ENCODE results near the gene CYB5B.

CYB5B gene

GRCh38 chr16:69485816-69486215 is 61.4 kb downstream of the CYB5B start:
- no peak for DNase-seq (ENCODE audit: low read depth in 2 of 2)

DNA sequence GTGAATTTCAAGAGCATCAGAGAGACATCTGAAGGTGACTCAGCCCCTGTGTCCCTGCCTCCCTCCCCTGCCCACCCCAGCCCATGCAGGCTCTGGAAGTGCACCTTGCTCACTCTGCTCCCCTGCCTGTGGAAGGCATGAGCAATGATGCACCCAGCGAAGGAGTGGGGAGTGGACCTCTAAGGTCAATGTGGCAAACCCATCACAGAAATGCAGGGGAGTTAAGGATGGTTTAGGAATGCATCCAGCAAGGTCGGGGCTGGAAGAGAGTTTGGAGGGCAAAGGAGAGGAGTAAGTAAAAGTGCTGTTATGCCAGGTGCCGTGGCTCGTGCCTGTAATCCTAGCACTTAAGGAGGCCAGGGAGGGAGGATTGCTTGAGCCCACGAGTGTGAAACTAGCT is 61.9 kb downstream of the CYB5B start:
- DNase-seq (ENCODE audit: low read depth in 2 of 2): no peak

- no peak for DNase-seq (ENCODE audit: low read depth in 2 of 2)
Measured at GRCh38 chr16:69486724-69487123, 62.3 kb downstream of the CYB5B start.

GRCh38 chr16:69490707-69491324 is 66.4 kb downstream of the CYB5B start:
- no peak for DNase-seq (ENCODE audit: low read depth in 2 of 2)

DNA sequence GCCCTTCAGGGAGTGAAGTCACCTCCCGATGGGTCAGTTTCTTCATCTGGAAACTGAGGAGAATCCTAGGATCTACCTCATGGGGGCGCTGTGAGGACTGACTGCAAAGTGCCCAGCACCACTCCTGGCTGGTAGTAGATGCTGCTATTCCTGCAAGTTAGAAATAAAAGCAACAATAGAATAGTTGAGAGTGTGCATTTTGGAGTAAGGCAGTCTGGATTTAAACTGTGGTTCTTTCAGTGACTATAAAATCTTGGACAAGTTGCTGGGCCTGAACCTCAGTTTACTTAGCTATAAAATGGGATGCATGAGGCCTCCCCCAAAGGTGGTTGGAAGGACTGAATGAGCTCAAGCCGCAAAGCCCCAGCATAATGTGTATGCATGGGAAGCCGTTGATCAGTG is 70.6 kb downstream of the CYB5B start:
- DNase-seq (ENCODE audit: low read depth in 2 of 2): peak; percentile 5 to 24

GRCh38 chr16:69495821-69496220 is 71.4 kb downstream of the CYB5B start:
- DNase-seq (ENCODE audit: low read depth in 2 of 2): no peak

GRCh38 chr16:69496376-69496775 is 72.0 kb downstream of the CYB5B start:
- no peak for DNase-seq (ENCODE audit: low read depth in 2 of 2)

GRCh38 chr16:69496896-69497295 is 72.5 kb downstream of the CYB5B start:
- DNase-seq (ENCODE audit: low read depth in 2 of 2): no peak

DNA sequence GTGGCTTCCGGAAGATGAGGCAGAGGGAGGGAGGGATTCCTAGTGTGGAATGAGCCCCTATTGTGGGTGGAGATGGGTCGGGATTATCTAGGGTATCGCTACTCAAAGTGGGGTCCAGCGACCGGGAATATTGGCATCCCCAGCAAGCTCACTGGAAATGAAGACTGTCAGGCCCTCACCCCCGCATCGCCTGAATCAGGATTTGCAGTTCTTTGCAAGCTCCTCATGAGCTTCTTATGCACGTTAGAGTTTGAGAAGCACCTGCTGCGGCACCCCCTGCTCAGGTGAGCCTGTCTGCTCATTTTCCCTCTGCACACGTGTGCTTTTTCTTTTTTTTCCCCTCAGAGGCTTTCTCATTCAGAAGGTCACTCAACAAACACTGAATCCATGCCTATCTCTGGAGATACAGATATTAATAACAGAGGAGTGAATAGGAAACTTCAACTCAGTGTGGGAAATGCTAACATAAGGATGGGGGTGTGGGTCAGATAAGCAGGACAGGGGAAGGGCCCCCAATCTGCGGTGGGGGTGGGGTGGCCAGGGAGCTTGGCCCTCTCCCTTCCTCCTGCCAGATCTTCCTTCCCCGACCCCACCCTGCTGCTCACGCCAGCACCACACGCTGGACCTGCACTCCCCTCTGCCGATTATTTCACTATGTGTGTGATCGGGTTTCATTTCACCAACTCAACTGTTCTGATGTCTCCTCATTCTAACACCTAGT is 73.6 kb downstream of the CYB5B start:
- DNase-seq (ENCODE audit: low read depth in 2 of 2): no peak

DNA sequence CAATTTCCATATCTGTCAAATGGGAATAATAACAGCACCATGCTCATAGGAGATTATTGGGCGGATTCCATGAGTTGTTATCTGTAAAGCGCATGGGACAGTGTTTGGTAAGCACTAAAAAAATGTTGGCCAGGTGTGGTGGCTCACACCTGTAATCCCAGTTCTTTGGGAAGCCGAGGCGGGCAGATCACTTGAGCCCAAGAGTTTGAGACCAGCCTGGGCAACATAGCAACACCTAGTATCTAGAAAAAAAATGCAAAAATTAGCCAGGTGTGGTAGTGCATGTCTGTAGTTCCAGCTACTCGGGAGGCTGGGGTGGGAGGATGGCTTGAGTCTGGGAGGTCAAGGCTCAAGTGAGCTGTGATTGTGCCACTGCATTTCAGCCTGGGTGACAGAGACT is 74.5 kb downstream of the CYB5B start:
- no peak for DNase-seq (ENCODE audit: low read depth in 2 of 2)

- no peak for DNase-seq (ENCODE audit: low read depth in 2 of 2)
Measured at GRCh38 chr16:69499541-69500230, 75.3 kb downstream of the CYB5B start.

GRCh38 chr16:69500496-69500895 is 76.1 kb downstream of the CYB5B start:
- no peak for DNase-seq (ENCODE audit: low read depth in 2 of 2)

GRCh38 chr16:69501956-69502745 is 77.7 kb downstream of the CYB5B start:
- DNase-seq (ENCODE audit: low read depth in 2 of 2): no peak

GRCh38 chr16:69503244-69503643 is 78.8 kb downstream of the CYB5B start:
- no peak for DNase-seq (ENCODE audit: low read depth in 2 of 2)

DNA sequence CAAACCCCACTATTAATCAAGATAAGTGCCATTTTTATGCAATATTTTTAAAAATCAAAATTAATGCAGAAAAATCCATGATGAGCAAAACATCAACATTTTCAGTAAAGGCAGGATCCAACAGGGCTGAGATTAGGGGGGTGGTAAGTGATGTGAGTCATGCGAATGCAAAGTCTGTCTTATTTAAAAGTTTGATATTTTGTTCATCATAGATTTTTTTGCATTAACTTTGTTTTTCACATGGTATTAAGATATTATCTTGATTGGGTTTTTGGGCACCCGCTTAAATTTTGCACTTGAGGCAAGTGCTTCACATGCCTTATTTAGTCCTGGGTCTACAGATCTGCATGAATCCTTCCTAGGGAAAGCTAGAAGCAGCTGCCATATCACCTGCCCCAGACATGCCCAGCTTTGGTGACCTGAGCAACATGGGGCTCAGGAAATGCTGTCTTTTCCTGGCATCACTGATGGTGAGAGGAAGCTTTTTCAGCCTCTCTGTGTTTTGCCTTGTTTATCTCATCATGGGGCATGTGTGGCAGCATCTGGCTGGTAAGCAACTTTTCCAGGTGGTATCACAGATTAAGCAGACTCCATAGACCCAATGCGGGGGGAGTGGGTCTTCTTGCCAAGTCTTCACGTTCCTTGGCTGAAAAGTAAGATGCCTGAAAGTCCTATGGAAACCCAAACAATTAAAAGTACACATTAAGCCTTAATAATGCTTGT is 83.8 kb downstream of the CYB5B start:
- DNase-seq (ENCODE audit: low read depth in 2 of 2): no peak

DNA sequence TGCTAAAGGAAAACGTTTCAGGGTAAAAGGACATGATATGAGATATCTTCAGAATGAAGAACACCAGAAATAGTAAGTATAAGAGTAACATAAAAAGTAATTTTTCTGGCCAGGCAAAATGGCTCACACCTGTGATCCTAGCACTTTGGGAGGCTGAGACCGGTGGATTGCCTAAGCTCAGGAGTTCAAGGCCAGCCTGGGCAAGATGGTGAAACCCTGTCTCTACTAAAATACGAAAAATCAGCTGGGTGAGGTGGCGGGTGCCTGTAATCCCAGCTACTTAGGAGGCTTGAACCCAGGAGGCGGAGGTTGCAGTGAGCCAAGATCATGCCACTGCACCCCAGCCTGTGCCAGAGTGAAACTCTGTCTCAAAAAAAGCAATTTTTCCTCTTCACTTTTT is 84.7 kb downstream of the CYB5B start:
- DNase-seq (ENCODE audit: low read depth in 2 of 2): no peak

DNA sequence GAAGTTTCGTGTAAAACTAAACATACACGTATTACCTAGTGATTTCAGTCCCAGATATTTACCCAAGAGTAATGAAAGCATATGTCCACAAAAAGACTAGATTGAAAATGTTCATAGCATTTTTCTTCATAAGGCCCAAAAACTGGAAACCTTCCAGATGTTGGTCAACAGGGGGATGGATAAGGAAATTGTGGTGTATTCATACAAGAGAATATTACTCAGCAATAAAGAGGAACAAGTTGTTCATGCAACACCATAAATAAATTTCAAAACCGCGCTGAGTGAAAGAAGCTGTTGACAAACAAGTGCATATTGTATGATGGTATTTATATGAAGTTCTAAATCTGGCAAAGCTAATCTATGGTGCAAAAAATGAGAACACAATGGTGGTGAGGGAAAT is 87.2 kb downstream of the CYB5B start:
- DNase-seq (ENCODE audit: low read depth in 2 of 2): no peak

GRCh38 chr16:69513180-69513966 is 89.0 kb downstream of the CYB5B start:
- no peak for DNase-seq (ENCODE audit: low read depth in 2 of 2)

DNA sequence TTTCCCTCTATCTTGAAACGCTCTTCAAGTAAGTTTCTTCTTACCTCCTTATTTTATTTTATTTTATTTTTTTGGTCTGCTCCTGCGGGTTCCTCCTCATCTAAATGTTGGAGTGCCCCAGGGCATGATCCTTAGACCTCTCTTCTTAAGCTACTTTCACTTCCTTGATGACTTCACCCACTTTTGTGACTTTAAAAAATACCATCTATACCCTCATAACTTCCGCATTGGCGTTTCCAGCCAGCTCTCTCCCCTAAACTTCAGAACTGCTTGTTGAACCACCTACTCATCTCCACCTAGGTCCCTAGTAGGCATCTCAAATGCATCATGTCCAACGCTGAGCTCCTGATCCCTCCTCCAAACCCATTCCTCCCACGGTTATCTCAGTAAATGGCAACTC is 89.9 kb downstream of the CYB5B start:
- no peak for DNase-seq (ENCODE audit: low read depth in 2 of 2)
